OCI-LY1 (cell line): Measurements from ENCODE around the gene BMP8A.

Experiments used
- H2AFZ ChIP-seq: fragments of 200-600 bp; sonication (generic), shearing (Covaris generic); 2 replicates; pipeline ENCODE4 v1.6.0; 2014; ENCODE audit warnings: antibody characterized with exemption, mild to moderate bottlenecking, low read length
- H3F3A ChIP-seq: fragments of 200-600 bp; sonication (generic), shearing (Covaris generic); 2 replicates; pipeline ENCODE4 v1.6.0; 2014; ENCODE audit warnings: mild to moderate bottlenecking, antibody characterized with exemption, low read length, moderate library complexity; ENCODE audit not compliant: insufficient read depth
- H3K27ac ChIP-seq: fragments of 200-600 bp; sonication (generic); 2 replicates; pipeline ENCODE4 v1.5.1; 2014; ENCODE audit warnings: low read length, mixed run types, mild to moderate bottlenecking, low read depth; ENCODE audit not compliant: poor library complexity, severe bottlenecking
- H3K27me3 ChIP-seq: fragments of 200-600 bp; sonication (generic); 2 replicates; pipeline ENCODE4 v1.6.0; 2014; ENCODE audit warnings: antibody characterized with exemption, mild to moderate bottlenecking, low read length, moderate library complexity; ENCODE audit not compliant: insufficient read depth
- H3K36me3 ChIP-seq: fragments of 200-600 bp; sonication (generic); 2 replicates; pipeline ENCODE4 v1.6.1; 2014; ENCODE audit warnings: mild to moderate bottlenecking, antibody characterized with exemption, low read length, moderate library complexity, mixed read lengths; ENCODE audit not compliant: insufficient read depth
- H3K4me1 ChIP-seq: fragments of 200-600 bp; sonication (generic); 2 replicates; pipeline ENCODE4 v1.5.1; 2014; ENCODE audit warnings: mild to moderate bottlenecking, low read length, moderate library complexity; ENCODE audit not compliant: insufficient read depth, severe bottlenecking
- H3K4me2 ChIP-seq: fragments of 200-600 bp; sonication (generic), shearing (Covaris generic); 2 replicates; pipeline ENCODE4 v1.6.1; 2014; ENCODE audit warnings: low read length
- H3K4me3 ChIP-seq: fragments of 200-600 bp; sonication (generic); 2 replicates; pipeline ENCODE4 v1.5.1; 2014; ENCODE audit warnings: low read length, low read depth, mild to moderate bottlenecking, mixed read lengths; ENCODE audit not compliant: poor library complexity, severe bottlenecking
- H3K79me2 ChIP-seq: fragments of 200-600 bp; shearing (Covaris generic); 2 replicates; pipeline ENCODE4 v1.6.1; 2016; ENCODE audit warnings: mixed run types, low read length, mixed read lengths; ENCODE audit not compliant: insufficient read depth
- H3K9ac ChIP-seq: fragments of 200-600 bp; sonication (generic), shearing (Covaris generic); 2 replicates; pipeline ENCODE4 v1.6.1; 2014; ENCODE audit warnings: mild to moderate bottlenecking, low read length, mixed read lengths
- H3K9me2 ChIP-seq: fragments of 200-600 bp; sonication (generic), shearing (Covaris generic); 2 replicates; pipeline ENCODE4 v1.6.1; 2014; ENCODE audit warnings: low read depth, mild to moderate bottlenecking, low read length, mixed read lengths
- H3K9me3 ChIP-seq: fragments of 200-600 bp; shearing (Covaris generic); 2 replicates; pipeline ENCODE4 v1.6.1; 2014; ENCODE audit warnings: low read length, mixed read lengths
- H4K20me1 ChIP-seq: fragments of 200-600 bp; sonication (generic), shearing (Covaris generic); 2 replicates; pipeline ENCODE4 v1.6.0; 2016; ENCODE audit warnings: mild to moderate bottlenecking, low read length; ENCODE audit not compliant: insufficient read depth
- EZH2 ChIP-seq: fragments of 200-600 bp; sonication (generic), shearing (Covaris generic); IDR thresholded peaks from 2 replicates; pipeline ENCODE4 v1.8.0; 2017; ENCODE audit warnings: borderline replicate concordance, mixed run types, mild to moderate bottlenecking, antibody characterized with exemption, low read length, moderate library complexity, mixed read lengths
- TF ChIP-seq, protein P1 (sequence below): fragments of 200-600 bp; sonication (generic), shearing (Covaris generic); IDR thresholded peaks from 2 replicates; pipeline ENCODE4 v1.5.1; 2017; ENCODE audit warnings: mild to moderate bottlenecking, antibody characterized with exemption, low read length, moderate library complexity, mixed read lengths

The BMP8A gene

GRCh38 chr1:39488012-39488545, 3.4 kb upstream of the BMP8A start:
- no peak overlapping the region for H3K4me3 ChIP-seq

GRCh38 chr1:39488793-39489566, 2.5 kb upstream of the BMP8A start:
- no peak overlapping the region for H3K27ac ChIP-seq
- H3K9me2 ChIP-seq, result no peaks in the 10 kb centered on the region
- no peak overlapping the region for H3K4me3 ChIP-seq
- no peaks in the 10 kb centered on the region for H3F3A ChIP-seq
- no peak overlapping the region for H3K9ac ChIP-seq
- no peaks in the 10 kb centered on the region for H3K79me2 ChIP-seq
- no peaks in the 10 kb centered on the region for H3K27me3 ChIP-seq
- TF ChIP-seq, protein P1, sequence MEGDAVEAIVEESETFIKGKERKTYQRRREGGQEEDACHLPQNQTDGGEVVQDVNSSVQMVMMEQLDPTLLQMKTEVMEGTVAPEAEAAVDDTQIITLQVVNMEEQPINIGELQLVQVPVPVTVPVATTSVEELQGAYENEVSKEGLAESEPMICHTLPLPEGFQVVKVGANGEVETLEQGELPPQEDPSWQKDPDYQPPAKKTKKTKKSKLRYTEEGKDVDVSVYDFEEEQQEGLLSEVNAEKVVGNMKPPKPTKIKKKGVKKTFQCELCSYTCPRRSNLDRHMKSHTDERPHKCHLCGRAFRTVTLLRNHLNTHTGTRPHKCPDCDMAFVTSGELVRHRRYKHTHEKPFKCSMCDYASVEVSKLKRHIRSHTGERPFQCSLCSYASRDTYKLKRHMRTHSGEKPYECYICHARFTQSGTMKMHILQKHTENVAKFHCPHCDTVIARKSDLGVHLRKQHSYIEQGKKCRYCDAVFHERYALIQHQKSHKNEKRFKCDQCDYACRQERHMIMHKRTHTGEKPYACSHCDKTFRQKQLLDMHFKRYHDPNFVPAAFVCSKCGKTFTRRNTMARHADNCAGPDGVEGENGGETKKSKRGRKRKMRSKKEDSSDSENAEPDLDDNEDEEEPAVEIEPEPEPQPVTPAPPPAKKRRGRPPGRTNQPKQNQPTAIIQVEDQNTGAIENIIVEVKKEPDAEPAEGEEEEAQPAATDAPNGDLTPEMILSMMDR, result no peak
- TF ChIP-seq EZH2, result no peak
- no peak overlapping the region for H3K4me2 ChIP-seq
- H3K4me1 ChIP-seq, result peaks cover 11% of the 10 kb centered on the region
- no peaks in the 10 kb centered on the region for H3K9me3 ChIP-seq
- H4K20me1 ChIP-seq, result no peaks in the 10 kb centered on the region
- no peak overlapping the region for H2AFZ ChIP-seq
- H3K36me3 ChIP-seq, result peaks cover 25% of the 10 kb centered on the region

More at GRCh38 chr1:39488012-39488545, 3.4 kb upstream of the BMP8A start:
- Histone ChIP-seq H3K27ac (no peak overlapping the region), H2AFZ (no peak overlapping the region), H3K9ac (no peak overlapping the region), H3K4me1 (peaks cover 11% of the 10 kb centered on the region), H4K20me1 (no peaks in the 10 kb centered on the region), H3F3A (no peaks in the 10 kb centered on the region), H3K9me3 (no peaks in the 10 kb centered on the region), H3K9me2 (no peaks in the 10 kb centered on the region), H3K27me3 (no peaks in the 10 kb centered on the region), H3K36me3 (peaks cover 28% of the 10 kb centered on the region), H3K4me2 (no peak overlapping the region), H3K79me2 (no peaks in the 10 kb centered on the region)
- no peak for TF ChIP-seq EZH2
- TF ChIP-seq, protein P1, result no peak

- Histone ChIP-seq H3K27ac (no peak overlapping the region), H3K4me3 (no peak overlapping the region), H3K9me3 (no peaks in the 10 kb centered on the region), H3F3A (no peaks in the 10 kb centered on the region), H3K4me2 (no peak overlapping the region), H3K9me2 (no peaks in the 10 kb centered on the region), H2AFZ (no peak overlapping the region), H3K36me3 (peaks cover 22% of the 10 kb centered on the region), H3K9ac (no peak overlapping the region), H3K27me3 (no peaks in the 10 kb centered on the region), H3K79me2 (no peaks in the 10 kb centered on the region), H4K20me1 (no peaks in the 10 kb centered on the region), H3K4me1 (peaks cover 11% of the 10 kb centered on the region)
- no peak for TF ChIP-seq EZH2
- TF ChIP-seq, protein P1, result no peak
Observed at GRCh38 chr1:39489567-39490239, 1.7 kb upstream of the BMP8A start.
